ENCODE data around the gene DNLZ. TPM values are rescaled to one million over a fixed set of nuclear protein-coding genes. Genes with fewer than 3 reads are reported as not detected.

The DNLZ gene
- total and polyA plus RNA-seq, 2 of the 4 experiments (the other 2 are of a cell fraction) = 2.0 to 11.4 TPM

DNA sequence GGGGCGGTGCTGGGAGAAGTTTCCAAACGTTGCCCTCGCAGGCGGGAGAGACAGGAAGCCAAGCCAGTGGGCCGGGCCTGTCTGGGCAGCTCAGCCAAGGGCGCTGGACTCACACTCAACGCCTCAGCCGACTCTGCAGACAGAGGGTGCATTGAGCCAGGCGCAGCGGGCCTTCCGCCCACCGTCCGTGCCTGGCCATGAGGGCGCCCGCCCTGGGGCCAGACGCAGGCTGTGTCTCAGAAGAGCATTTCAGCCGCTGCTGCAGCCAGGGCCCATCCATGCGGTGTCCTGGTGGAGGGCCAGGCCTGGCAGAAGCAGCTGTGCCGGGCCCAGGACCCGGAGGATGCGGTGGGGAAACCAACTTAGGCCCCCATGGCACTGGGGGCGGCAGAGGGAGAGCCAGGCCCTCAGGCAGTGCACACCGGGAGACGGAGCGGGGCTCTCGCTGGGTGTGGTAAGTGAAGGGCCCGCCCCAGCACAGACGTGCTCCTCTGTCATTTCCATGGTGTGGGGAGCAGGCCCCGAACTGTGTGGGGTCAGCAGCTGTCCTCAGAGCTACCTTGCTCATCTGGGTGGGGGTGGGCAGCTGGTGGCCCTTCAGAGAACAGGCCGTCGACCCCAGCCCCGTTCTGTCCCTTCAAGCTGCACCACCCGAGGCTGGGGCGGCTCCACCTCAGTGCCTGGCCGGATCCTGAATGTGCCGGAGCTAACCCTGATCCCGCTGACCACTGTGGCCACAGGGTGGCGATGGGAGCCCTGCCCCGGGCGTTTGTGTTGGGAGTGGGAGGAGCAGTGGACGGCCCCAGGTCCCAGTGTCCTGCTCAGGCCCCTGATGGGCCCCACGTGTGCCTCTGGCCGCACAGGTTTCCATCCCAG is 18.0 kb downstream of the DNLZ start:
- H2AFZ ChIP-seq (replicated peaks; ENCODE audit: low read length, poor library complexity) = no peak overlapping the region
- no peak for DNase-seq
- ChIA-PET CTCF (no interaction called here), POLR2A (ENCODE audit: unreplicated experiment) (no interaction called here)
- H3K27ac ChIP-seq (ENCODE audit: insufficient read depth, low read length) = no peak overlapping the region
- peak overlapping the region; percentile 65 for H2AK9ac ChIP-seq (replicated peaks; ENCODE audit: low read depth, low read length, poor library complexity)
- no peak overlapping the region for H3K4ac ChIP-seq (ENCODE audit: low read depth, low read length)
- no TSS peak for BruUV-seq (replicated peaks)
- H3K36me3 ChIP-seq (ENCODE audit: control insufficient read depth, insufficient read depth, low read length) = peaks cover 74% of the 10 kb centered on the region
- H3K14ac ChIP-seq (replicated peaks; ENCODE audit: low read depth, low read length) = no peak overlapping the region
- H2BK15ac ChIP-seq (ENCODE audit: low read depth, low read length) = no peak overlapping the region
- dilution Hi-C loops (cut with HindIII; ENCODE audit: low sequenced_read_pairs, unreplicated experiment) (no loop called here), in situ Hi-C loops (cut with MboI; ENCODE audit: low sequenced_read_pairs) (no loop called here), intact Hi-C loops (cut with micrococcal nuclease) (no loop called here)
- peak; percentile 44 for ATAC-seq (ENCODE audit: low read depth)
- H3K4me3 ChIP-seq (ENCODE audit: insufficient read depth, low read depth, low read length) = no peak overlapping the region
- H3K56ac ChIP-seq (ENCODE audit: extremely low read depth, insufficient read depth, low read length) = no peak overlapping the region
- H3K79me1 ChIP-seq (ENCODE audit: low read depth in 1 of 2, low read length in 2 of 2) = peaks cover 16 to 53% of the 10 kb centered on the region in 2 experiments
- H3K9me3 ChIP-seq (ENCODE audit: control insufficient read depth, insufficient read depth, low read length) = no peaks in the 10 kb centered on the region
- TF ChIP-seq FOS (IDR thresholded peaks at IDR 0.05; ENCODE audit: low read depth, low read length) (no peak), RAD21 (IDR thresholded peaks at IDR 0.05; ENCODE audit: low read length) (peak; percentile 28; the same call in 1 of the 2 replicates), MAZ (IDR thresholded peaks at IDR 0.05; ENCODE audit: borderline replicate concordance, low read depth, low read length) (no peak), SMC3 (IDR thresholded peaks at IDR 0.05; ENCODE audit: low read depth, low read length) (peak; percentile 31; the same call in 1 of the 2 replicates), CEBPB (IDR thresholded peaks at IDR 0.05; ENCODE audit: low read depth, low read length) (no peak)
- TF ChIP-seq, protein P1, sequence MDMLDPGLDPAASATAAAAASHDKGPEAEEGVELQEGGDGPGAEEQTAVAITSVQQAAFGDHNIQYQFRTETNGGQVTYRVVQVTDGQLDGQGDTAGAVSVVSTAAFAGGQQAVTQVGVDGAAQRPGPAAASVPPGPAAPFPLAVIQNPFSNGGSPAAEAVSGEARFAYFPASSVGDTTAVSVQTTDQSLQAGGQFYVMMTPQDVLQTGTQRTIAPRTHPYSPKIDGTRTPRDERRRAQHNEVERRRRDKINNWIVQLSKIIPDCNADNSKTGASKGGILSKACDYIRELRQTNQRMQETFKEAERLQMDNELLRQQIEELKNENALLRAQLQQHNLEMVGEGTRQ (IDR thresholded peaks at IDR 0.05; ENCODE audit: low read depth, low read length) = no peak
- TF ChIP-seq, protein P2, sequence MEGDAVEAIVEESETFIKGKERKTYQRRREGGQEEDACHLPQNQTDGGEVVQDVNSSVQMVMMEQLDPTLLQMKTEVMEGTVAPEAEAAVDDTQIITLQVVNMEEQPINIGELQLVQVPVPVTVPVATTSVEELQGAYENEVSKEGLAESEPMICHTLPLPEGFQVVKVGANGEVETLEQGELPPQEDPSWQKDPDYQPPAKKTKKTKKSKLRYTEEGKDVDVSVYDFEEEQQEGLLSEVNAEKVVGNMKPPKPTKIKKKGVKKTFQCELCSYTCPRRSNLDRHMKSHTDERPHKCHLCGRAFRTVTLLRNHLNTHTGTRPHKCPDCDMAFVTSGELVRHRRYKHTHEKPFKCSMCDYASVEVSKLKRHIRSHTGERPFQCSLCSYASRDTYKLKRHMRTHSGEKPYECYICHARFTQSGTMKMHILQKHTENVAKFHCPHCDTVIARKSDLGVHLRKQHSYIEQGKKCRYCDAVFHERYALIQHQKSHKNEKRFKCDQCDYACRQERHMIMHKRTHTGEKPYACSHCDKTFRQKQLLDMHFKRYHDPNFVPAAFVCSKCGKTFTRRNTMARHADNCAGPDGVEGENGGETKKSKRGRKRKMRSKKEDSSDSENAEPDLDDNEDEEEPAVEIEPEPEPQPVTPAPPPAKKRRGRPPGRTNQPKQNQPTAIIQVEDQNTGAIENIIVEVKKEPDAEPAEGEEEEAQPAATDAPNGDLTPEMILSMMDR (conservative IDR thresholded peaks at IDR 0.05; ENCODE audit: low read depth, low read length) = peak; percentile 37
- no peak overlapping the region for H4K8ac ChIP-seq (ENCODE audit: low read depth in 2 of 2, low read length in 2 of 2)
- H2BK120ac ChIP-seq (ENCODE audit: low read depth, low read length) = no peak overlapping the region
- H3K9me1 ChIP-seq (ENCODE audit: insufficient read depth, low read length) = peaks cover 4% of the 10 kb centered on the region; the same call in 1 of the 2 replicates
- no peaks in the 10 kb centered on the region for H3K27me3 ChIP-seq (ENCODE audit: control insufficient read depth, insufficient read depth, low read length)
- no peak overlapping the region for H3K18ac ChIP-seq (ENCODE audit: low read depth, low read length)
- H3K9ac ChIP-seq (ENCODE audit: low read depth, low read length) = no peak overlapping the region
- H4K20me1 ChIP-seq (ENCODE audit: insufficient read depth, low read length) = peaks cover 58% of the 10 kb centered on the region
- no peak overlapping the region for H4K91ac ChIP-seq (ENCODE audit: insufficient read depth, low read depth, low read length)
- H3K4me2 ChIP-seq (ENCODE audit: low read depth, low read length) = no peak overlapping the region
- 71% methylated on average over 21 of the region's 43 CpGs; no CpG with 5 or more reads in 1 of the 2 experiments for WGBS, 2 experiments (ENCODE audit: extremely low coverage in 2 of 2, insufficient read length in 1 of 2)
- H2BK5ac ChIP-seq (ENCODE audit: low read depth, low read length, poor library complexity, severe bottlenecking) = no peak overlapping the region
- H2AK5ac ChIP-seq (ENCODE audit: low read depth, low read length) = peak overlapping the region; percentile 50; the same call in 1 of the 2 replicates
- no peak overlapping the region for H2BK20ac ChIP-seq (ENCODE audit: low read depth, low read length)
- peaks cover 8% of the 10 kb centered on the region; the same call in 1 of the 2 replicates for H3K4me1 ChIP-seq (ENCODE audit: control insufficient read depth, insufficient read depth, low read length)
- no peak overlapping the region for H4K5ac ChIP-seq (ENCODE audit: low read depth, low read length)
- H3K23ac ChIP-seq (ENCODE audit: low read depth, low read length) = no peak overlapping the region
